NCI-H2171 (cell line): ENCODE data around the gene PHF21B.

Experiments
- DNase-seq: peaks from one replicate; lab custom pipeline; 2025; lab: John Stamatoyannopoulos, UW

PHF21B gene

GRCh38 chr22:44840611-44841322, 169.0 kb downstream of the PHF21B start:
- DNase-seq: no peak

DNA sequence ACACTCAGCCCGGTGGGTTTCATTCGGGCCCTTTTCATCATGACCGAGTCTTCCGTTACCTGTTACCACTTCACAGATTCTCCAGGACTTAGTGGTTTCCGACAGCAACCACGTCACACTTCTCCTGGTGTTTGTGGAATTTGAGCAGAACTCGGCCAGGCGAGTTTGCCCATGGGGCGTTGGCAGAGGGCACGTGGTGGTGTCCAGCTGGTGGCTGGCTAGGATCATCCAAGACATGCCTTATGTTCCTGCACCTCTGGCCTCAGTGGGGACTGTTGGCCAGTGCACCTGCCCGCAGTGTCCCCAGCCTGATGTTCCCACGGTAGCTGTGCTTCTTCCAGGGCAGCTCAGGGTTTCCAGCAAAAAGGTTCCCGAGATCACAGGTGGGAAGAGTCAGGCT, 170.1 kb downstream of the PHF21B start:
- no peak for DNase-seq

DNA sequence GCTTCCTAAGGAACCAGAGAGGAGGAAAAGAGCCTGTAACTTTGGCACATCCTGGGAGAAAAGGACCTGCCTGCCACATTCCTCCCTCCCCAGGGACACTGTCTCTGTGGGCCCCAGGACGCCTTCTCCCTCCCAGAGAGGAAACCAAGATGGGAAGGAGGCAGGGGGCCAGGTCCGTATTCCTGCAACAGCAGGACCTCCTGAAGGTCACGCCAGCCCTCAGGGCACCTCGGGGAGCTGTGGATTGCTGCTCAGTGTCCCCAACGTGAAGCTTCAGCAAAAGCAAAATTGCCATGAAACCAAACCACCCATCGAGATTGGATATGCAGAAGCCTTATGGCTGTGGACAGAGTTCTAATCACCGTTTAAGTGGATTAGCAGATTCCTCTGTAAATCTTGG, 170.7 kb downstream of the PHF21B start:
- DNase-seq: no peak

- no peak for DNase-seq
These were observed 171.3 kb downstream of the PHF21B start for GRCh38 chr22:44838316-44839016.

DNA sequence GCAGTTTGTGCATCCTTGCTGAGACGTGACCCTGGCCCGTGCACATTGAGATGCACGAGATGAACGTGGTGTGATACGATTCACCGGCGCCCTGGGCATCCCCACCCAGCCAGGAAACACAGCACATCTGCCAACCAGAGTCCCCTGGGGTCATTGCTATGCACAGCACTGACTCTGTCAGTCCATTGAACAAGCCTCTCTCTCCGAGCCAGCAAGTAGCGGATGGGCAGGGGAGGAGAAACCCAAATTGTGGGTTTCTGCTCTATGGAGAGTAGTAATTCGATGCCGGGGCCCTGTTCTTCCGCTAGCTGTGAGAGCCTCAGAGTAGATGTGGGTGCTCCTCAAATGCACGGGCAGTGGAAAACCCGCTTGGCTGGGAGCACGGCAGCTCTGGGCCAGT, 172.3 kb downstream of the PHF21B start:
- DNase-seq: peak; percentile 46

- no peak for DNase-seq
These were observed 175.7 kb downstream of the PHF21B start for GRCh38 chr22:44834065-44834464.

DNA sequence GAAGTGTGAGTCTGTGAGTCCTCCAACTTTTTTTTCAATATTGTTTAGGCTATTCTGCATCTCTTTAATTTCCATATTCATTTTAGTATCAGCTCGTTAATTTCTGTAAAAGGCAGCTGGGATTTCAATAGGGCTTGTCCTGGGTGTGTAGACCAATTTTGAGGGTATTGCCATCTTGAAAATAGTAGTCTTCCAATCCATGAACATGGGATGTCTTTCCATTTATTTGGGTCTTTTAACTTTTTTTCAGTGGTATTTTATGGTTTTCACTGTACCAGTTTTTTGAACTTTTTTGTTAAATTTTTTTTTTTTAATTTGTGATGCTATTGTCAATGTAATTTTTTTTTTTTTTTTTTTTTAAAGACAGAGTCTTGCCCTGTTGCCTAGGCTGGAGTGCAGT, 177.9 kb downstream of the PHF21B start:
- DNase-seq: no peak
